NCI-H146 treated with DMSO at 0.1 percent for 48 hours (cell line): ENCODE measurements around the gene OR51B2.
"Not testable (repeated sequence)": the region's sequence is repeated elsewhere in the genome, so short reads cannot be mapped to it uniquely, and the experiment has no call there.

Source experiments
- DNase-seq: peaks from one replicate; lab custom pipeline; 2025; ENCODE audit not compliant: unreplicated experiment; lab: John Stamatoyannopoulos, UW

Gene OR51B2

GRCh38 chr11:5313326-5314023 is 10.6 kb downstream of the OR51B2 start:
- DNase-seq, result not testable (repeated sequence)

- DNase-seq, result no peak
Observed at GRCh38 chr11:5310423-5310822, 13.7 kb downstream of the OR51B2 start.

- DNase-seq, result no peak
Observed at GRCh38 chr11:5307256-5308019, 16.7 kb downstream of the OR51B2 start.

- no peak for DNase-seq
Observed at GRCh38 chr11:5304046-5304445, 20.1 kb downstream of the OR51B2 start.

- DNase-seq, result no peak
Observed at GRCh38 chr11:5303626-5304025, 20.5 kb downstream of the OR51B2 start.

- no peak for DNase-seq
Observed at GRCh38 chr11:5301846-5302245, 22.3 kb downstream of the OR51B2 start, which contains the start of gene OR51B4. Gene OR51B4 (minus strand): TSS chr11:5301946. CDS start chr11:5301946, 0 bp downstream.

- DNase-seq, result no peak
Observed at GRCh38 chr11:5300251-5300650, 23.8 kb downstream of the OR51B2 start.

- no peak for DNase-seq
Observed at GRCh38 chr11:5298451-5298850, 25.6 kb downstream of the OR51B2 start.

GRCh38 chr11:5297721-5298323 is 26.3 kb downstream of the OR51B2 start:
- no peak for DNase-seq

- not testable (repeated sequence) for DNase-seq
Observed at GRCh38 chr11:5294342-5294995, 29.6 kb downstream of the OR51B2 start.

GRCh38 chr11:5293028-5293427 is 31.1 kb downstream of the OR51B2 start:
- DNase-seq, result no peak

GRCh38 chr11:5291207-5291838 is 32.8 kb downstream of the OR51B2 start:
- DNase-seq, result no peak

- DNase-seq, result no peak
Observed at GRCh38 chr11:5290106-5290505, 34.0 kb downstream of the OR51B2 start.

- DNase-seq, result no peak
Observed at GRCh38 chr11:5289696-5290095, 34.4 kb downstream of the OR51B2 start.

- DNase-seq, result no peak
Observed at GRCh38 chr11:5288906-5289550, 35.1 kb downstream of the OR51B2 start.

GRCh38 chr11:5288108-5288905 is 35.8 kb downstream of the OR51B2 start:
- DNase-seq, result no peak

GRCh38 chr11:5286901-5287300 is 37.2 kb downstream of the OR51B2 start:
- DNase-seq, result no peak

- no peak for DNase-seq
Observed at GRCh38 chr11:5286351-5286750, 37.7 kb downstream of the OR51B2 start.

- DNase-seq, result no peak
Observed at GRCh38 chr11:5285703-5286340, 38.3 kb downstream of the OR51B2 start.
